IMR-90 (cell line): Measurements from ENCODE around the gene XPC.

Experiments used
- CTCF ChIP-seq: conservative IDR thresholded peaks from 2 replicates; pipeline ENCODE4 v1.5.1; 2012; ENCODE audit warnings: mild to moderate bottlenecking, low read depth, low read length, improper control_type of control experiment
- POLR2A ChIP-seq: IDR thresholded peaks from 2 replicates; pipeline ENCODE4 v1.6.1; 2012; ENCODE audit warnings: mild to moderate bottlenecking, low read depth, low read length

DNA sequence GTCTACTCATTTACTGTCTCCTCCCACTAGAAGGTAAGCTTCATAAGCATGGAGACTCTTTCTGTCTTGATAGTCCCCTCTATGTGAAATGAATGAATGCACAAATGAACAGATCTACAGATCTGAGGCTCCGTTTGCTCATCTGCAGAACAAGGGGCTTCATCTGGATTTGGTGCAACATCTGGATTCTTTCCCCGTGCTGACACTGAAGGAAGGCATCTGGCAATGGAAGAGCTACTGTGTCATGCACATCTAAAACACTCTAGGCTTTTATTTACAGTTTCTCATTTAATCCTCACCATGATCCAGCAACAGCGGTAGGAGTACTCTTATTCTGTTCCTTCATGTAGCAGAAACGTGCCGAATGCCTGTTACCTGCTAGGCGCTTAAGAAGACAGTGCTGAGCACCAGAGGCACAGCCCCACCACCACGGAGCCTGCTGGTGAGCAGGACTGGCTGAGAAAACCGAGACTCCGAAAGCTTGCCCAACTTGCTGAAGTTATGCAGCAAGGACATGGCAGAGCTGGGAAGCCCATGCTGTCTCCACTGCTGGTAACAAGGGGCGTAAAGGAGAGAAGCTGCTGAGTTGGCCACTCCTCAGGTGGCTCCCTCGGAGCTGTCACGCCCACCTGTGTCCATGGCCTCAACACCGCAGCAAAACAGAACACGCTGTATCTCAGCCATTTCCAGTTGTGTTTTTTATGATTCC, 31.3 kb upstream of the XPC start:
- TF ChIP-seq CTCF (no peak), POLR2A (no peak)
